Measurements from ENCODE around the gene STRN.

Gene STRN

GRCh38 chr2:36971990-36972389 lies 5.7 kb upstream of the STRN start:
- TF ChIP-seq CTCF (IDR thresholded peaks at IDR 0.05; ENCODE audit: extremely low read depth, missing control alignments), result no peak

GRCh38 chr2:36967236-36967876 lies 1.0 kb upstream of the STRN start:
- DNase-seq (ENCODE audit: low spot score), result no peak
- TF ChIP-seq CTCF (IDR thresholded peaks at IDR 0.05; ENCODE audit: extremely low read depth, missing control alignments), result no peak

More at GRCh38 chr2:36971990-36972389, 5.7 kb upstream of the STRN start:
- DNase-seq (ENCODE audit: low spot score), result no peak

GRCh38 chr2:36965751-36966369 lies 476 bp downstream of the STRN start:
- no peak for TF ChIP-seq CTCF (IDR thresholded peaks at IDR 0.05; ENCODE audit: extremely low read depth, missing control alignments)
- peak; percentile 51 for DNase-seq (ENCODE audit: low spot score)

- TF ChIP-seq CTCF (IDR thresholded peaks at IDR 0.05; ENCODE audit: extremely low read depth, missing control alignments), result no peak
- no peak for DNase-seq (ENCODE audit: low spot score)
These were observed 1.1 kb downstream of the STRN start for GRCh38 chr2:36965206-36965605.

GRCh38 chr2:36964496-36965058 lies 1.8 kb downstream of the STRN start:
- no peak for DNase-seq (ENCODE audit: low spot score)
- TF ChIP-seq CTCF (IDR thresholded peaks at IDR 0.05; ENCODE audit: extremely low read depth, missing control alignments), result no peak

- DNase-seq (ENCODE audit: low spot score), result no peak
- TF ChIP-seq CTCF (IDR thresholded peaks at IDR 0.05; ENCODE audit: extremely low read depth, missing control alignments), result no peak
These were observed 2.6 kb downstream of the STRN start for GRCh38 chr2:36963734-36964133.

GRCh38 chr2:36963106-36963505 lies 3.2 kb downstream of the STRN start:
- no peak for DNase-seq (ENCODE audit: low spot score)
- TF ChIP-seq CTCF (IDR thresholded peaks at IDR 0.05; ENCODE audit: extremely low read depth, missing control alignments), result no peak
